Right atrium auricular region (tissue), 2 donors: ENCODE data around the gene ALDH3B2. TPM values are rescaled to one million over a fixed set of nuclear protein-coding genes. Genes with fewer than 3 reads are reported as not detected.

Source experiments
- DNase-seq: peaks from one replicate; pipeline ENCODE4 v3.0.0-alpha.2; 2019; ENCODE audit warnings: low spot score
- H3K27ac ChIP-seq, 2 donors: fragments of 200-600 bp; sonication (generic); 1 replicate in 1 of 2; 2 replicates in 1 of 2; pipeline ENCODE4 v1.5.1; 2016 to 2019
- H3K27me3 ChIP-seq, 2 donors: fragments of 200-600 bp; sonication (generic); one replicate each; pipeline versions ENCODE4 v1.5.1 to v1.6.0; 2017 to 2019
- H3K36me3 ChIP-seq: fragments of 200-600 bp; sonication (generic); one replicate; pipeline ENCODE4 v1.5.1; 2016
- H3K4me1 ChIP-seq, 2 donors: fragments of 200-600 bp; sonication (generic); one replicate each; pipeline versions ENCODE4 v1.5.1 to v1.6.0; 2017 to 2019
- H3K4me3 ChIP-seq, 2 donors: fragments of 200-600 bp; sonication (generic); 1 replicate in 1 of 2; 2 replicates in 1 of 2; pipeline ENCODE4 v1.5.1; 2017 to 2019; ENCODE audit warnings: mild to moderate bottlenecking in 1 of 2, moderate library complexity in 1 of 2
- H3K9me3 ChIP-seq, 2 donors: fragments of 200-600 bp; sonication (generic); one replicate each; pipeline ENCODE4 v1.5.1; 2019
- total RNA-seq, 2 donors: library from RNA; depleted of rRNA; stranded (reverse); fragments of >200 nt; gene quantifications; one replicate each; pipeline ENCODE4 v1.1.0, GENCODE V29; 2016
- TF ChIP-seq, protein P1 (sequence below), 2 donors: fragments of 200-600 bp; sonication (generic); IDR thresholded peaks; one replicate each; pipeline ENCODE4 v1.5.1; 2019; ENCODE audit warnings: antibody characterized with exemption in 2 of 2

Gene ALDH3B2
- total RNA-seq, 2 donors from 2014 or later: not detected

DNA sequence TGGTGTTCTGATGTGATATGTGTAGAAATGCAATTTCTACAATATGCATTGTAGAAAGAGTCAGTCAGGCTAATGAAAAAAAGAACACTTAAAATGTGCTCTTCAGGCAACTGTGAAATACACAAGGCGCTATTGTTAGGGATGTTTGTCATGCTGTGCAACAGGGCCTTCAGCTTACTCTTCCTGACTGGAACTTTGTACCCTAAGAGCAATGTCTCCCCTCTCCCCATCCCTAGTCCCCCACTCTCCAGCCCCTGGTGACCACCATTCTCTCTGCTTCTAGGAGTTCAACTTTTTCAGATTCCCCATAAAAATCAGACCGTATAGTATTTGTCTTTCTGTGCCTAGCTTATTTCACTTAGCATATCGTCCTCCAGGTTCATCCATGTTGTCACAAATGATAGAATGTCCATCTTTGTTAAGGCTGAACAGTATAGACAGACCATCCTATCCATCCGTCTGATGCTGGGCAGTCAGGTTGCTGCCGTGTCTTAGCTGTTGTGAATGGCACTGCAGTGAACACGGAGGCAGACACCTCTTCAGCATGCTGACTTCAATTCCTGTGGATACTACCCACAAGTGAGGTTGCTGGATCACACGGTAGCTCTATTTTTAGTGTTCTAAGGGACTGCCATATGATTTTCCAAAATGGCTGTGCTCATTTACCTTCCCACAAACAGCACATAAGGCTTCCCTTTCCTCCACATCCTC is 57.0 kb downstream of the ALDH3B2 start:
- Histone ChIP-seq H3K27ac (peak overlapping the region; percentile 52 to 73), H3K4me3 (no peak overlapping the region), H3K27me3 (no peaks in the 10 kb centered on the region), H3K9me3 (no peaks in the 10 kb centered on the region), H3K36me3 (peaks cover 7% of the 10 kb centered on the region), H3K4me1 (peaks cover 0 to 36% of the 10 kb centered on the region in 2 donors)
- TF ChIP-seq, protein P1, sequence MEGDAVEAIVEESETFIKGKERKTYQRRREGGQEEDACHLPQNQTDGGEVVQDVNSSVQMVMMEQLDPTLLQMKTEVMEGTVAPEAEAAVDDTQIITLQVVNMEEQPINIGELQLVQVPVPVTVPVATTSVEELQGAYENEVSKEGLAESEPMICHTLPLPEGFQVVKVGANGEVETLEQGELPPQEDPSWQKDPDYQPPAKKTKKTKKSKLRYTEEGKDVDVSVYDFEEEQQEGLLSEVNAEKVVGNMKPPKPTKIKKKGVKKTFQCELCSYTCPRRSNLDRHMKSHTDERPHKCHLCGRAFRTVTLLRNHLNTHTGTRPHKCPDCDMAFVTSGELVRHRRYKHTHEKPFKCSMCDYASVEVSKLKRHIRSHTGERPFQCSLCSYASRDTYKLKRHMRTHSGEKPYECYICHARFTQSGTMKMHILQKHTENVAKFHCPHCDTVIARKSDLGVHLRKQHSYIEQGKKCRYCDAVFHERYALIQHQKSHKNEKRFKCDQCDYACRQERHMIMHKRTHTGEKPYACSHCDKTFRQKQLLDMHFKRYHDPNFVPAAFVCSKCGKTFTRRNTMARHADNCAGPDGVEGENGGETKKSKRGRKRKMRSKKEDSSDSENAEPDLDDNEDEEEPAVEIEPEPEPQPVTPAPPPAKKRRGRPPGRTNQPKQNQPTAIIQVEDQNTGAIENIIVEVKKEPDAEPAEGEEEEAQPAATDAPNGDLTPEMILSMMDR (IDR thresholded peaks at IDR 0.05): no peak
- no peak for DNase-seq

DNA sequence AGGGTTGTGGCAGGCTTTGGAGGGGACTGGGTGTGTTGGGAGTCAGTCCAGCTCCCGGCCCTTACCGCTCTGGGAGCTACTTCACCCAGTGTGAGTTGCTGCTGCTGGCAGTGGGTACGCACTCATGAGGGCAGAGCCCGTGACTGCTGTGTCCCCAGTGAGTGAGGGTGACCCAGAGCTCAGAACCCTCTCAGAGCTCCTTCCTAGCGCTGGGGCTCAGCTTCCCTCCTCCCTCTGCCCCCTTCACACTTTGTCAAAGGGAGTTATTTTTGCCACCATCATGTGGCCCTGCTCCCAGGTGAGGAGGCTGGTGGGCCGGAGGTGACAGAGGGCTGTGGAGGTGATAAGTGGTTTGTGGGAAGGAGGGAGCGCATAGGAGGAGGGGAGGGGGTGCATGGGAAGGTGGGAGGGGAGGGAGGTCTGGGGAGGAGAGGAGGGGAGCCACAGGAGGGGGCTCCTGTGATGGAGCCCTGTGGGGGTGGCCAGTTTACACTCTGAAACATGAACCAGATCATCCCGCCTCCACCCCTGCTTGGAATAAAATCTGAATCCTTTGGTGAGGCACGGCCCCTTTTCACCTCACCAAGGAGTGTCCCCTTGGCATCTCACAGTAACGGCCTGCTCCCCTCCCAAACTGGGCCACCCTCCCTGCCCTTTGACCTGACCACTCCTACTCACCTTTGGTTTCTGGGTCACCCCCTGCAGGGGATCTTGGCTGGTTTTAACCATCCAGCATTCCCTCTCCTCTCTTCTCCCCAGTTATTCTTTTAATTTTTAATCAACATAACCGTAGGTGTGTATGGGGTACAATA is 57.8 kb downstream of the ALDH3B2 start:
- Histone ChIP-seq H3K36me3 (peaks cover 14% of the 10 kb centered on the region), H3K4me1 (peaks cover 0 to 36% of the 10 kb centered on the region in 2 donors)
- DNase-seq: no peak

DNA sequence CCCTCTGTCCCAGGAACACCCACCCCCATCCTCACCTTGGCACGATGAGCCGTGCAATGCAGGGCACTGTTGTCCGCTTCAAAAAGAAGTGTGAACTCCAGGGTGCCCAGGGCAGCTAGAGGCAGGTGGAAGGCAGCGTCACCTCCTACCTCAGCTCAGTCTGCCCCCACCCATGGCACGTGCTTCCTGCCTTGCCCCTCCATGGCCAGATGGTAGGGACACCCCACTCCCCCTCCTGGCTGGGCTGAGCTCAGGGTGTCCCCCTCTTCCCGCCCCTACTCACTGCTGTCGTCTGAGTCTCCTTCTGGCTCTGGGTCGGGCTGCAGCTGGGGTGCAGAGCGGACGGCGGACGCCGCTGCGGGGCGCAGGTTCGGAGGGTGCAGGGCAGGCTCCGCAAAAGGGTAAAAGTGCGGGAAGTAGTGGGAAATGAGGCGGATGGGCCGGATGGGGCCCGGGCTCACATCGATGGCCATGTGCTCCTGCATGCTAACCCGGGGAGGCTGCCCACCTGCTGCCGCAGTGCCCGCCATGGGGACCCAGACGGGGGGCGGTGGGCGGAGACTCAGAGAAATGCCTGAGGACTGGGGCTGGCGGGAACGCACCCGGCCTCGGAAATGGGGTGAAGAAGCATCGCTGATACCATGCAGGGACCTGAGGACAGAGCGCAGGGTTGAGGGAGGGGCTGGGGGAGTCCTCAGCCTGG is 58.5 kb downstream of the ALDH3B2 start:
- H3K36me3 ChIP-seq: peaks cover 22% of the 10 kb centered on the region
- H3K27ac ChIP-seq: peak overlapping the region; percentile 41 to 73
- TF ChIP-seq, protein P1 (IDR thresholded peaks at IDR 0.05): no peak
- H3K27me3 ChIP-seq: no peaks in the 10 kb centered on the region
- H3K4me1 ChIP-seq: peaks cover 0 to 36% of the 10 kb centered on the region in 2 donors
- H3K4me3 ChIP-seq: no peak overlapping the region
- DNase-seq: no peak
- no peaks in the 10 kb centered on the region for H3K9me3 ChIP-seq

More for the DNA sequence above, 57.8 kb downstream of the ALDH3B2 start:
- Histone ChIP-seq H3K9me3 (no peaks in the 10 kb centered on the region), H3K4me3 (no peak overlapping the region), H3K27ac (peak overlapping the region; percentile 41 to 73), H3K27me3 (no peaks in the 10 kb centered on the region)
- TF ChIP-seq, protein P1 (IDR thresholded peaks at IDR 0.05): no peak

DNA sequence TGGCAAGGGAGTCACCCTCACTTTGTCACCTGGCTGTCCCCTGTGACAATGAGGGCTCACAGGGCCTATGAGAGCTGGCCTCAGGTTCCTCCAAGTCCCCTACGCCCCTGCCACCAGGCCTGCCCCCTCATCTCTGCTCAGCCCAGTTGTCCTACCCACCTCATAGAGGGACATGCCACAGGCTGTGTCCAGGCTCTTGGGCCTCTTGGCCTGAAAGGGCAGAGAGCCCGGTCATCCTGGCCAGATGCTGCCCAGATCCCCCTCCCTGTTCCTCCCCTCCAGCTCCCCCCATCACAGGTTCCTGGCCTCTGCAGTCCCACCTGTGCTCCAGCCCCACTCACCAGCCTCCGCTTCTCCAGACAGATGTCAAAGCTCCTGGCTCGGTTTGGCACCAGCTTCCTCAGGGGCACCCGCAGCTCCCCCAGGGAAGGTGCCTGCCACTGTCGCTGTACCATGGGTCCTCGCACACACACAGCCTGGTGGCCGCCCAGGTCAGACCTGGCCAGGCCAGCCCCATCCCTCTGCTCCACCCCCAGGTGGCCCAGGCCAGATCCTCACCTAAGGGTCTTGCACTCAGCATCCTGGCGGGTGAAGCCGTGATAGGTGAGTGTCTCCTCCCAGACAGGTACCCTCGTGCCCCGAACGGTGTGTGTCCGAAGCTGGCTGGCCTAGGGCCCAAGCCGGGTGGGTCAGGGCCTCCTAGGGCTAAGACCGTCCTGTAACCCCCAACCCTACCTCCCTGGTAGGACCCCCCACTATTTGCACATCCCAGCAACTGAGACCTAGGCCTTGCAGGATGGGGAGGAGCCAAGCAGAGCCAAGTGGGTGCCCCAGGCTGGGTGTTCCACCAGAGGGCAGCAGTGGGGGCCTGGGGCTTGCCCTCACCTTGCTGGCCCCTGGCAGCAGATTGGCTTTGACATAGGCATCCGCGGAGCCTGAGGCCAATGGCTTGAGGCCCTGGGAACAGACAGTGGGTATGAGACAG is 59.4 kb downstream of the ALDH3B2 start:
- no peaks in the 10 kb centered on the region for H3K27me3 ChIP-seq
- no peak overlapping the region for H3K4me3 ChIP-seq
- peak overlapping the region; percentile 51 to 73 for H3K27ac ChIP-seq
- H3K36me3 ChIP-seq: peaks cover 30% of the 10 kb centered on the region
- no peak for DNase-seq
- TF ChIP-seq, protein P1 (IDR thresholded peaks at IDR 0.05): peak in 1 of 2 donors; percentile 44
- H3K9me3 ChIP-seq: no peaks in the 10 kb centered on the region
- H3K4me1 ChIP-seq: peaks cover 0 to 36% of the 10 kb centered on the region in 2 donors
